ENCODE data around the gene PDPN.

PDPN gene

GRCh38 chr1:13617773-13618172 is 34.1 kb downstream of the PDPN start:
- H3K27me3 ChIP-seq (ENCODE audit: insufficient read depth, low read length): no peaks in the 10 kb centered on the region
- peaks cover 45% of the 10 kb centered on the region for H3K36me3 ChIP-seq (ENCODE audit: insufficient read depth, low read length)
- H3K4me3 ChIP-seq (ENCODE audit: low read length): no peak overlapping the region
- H3K4me1 ChIP-seq (ENCODE audit: insufficient read depth, low read length): peaks cover 6% of the 10 kb centered on the region; the same call in 1 of the 2 replicates
- no peak overlapping the region for H3K27ac ChIP-seq (ENCODE audit: low read depth, low read length)
- no peak overlapping the region for H3K9ac ChIP-seq (ENCODE audit: low read depth, low read length)
- H3K9me3 ChIP-seq (ENCODE audit: insufficient read depth, low read depth, low read length): no peaks in the 10 kb centered on the region
- WGBS: 100% methylated on average over 1 of the region's 1 CpG

GRCh38 chr1:13618483-13618882 is 34.9 kb downstream of the PDPN start:
- no peaks in the 10 kb centered on the region for H3K27me3 ChIP-seq (ENCODE audit: insufficient read depth, low read length)
- peaks cover 6% of the 10 kb centered on the region; the same call in 1 of the 2 replicates for H3K4me1 ChIP-seq (ENCODE audit: insufficient read depth, low read length)
- H3K9ac ChIP-seq (ENCODE audit: low read depth, low read length): no peak overlapping the region
- peaks cover 38% of the 10 kb centered on the region for H3K36me3 ChIP-seq (ENCODE audit: insufficient read depth, low read length)
- no peak overlapping the region for H3K27ac ChIP-seq (ENCODE audit: low read depth, low read length)
- no peaks in the 10 kb centered on the region for H3K9me3 ChIP-seq (ENCODE audit: insufficient read depth, low read depth, low read length)
- H3K4me3 ChIP-seq (ENCODE audit: low read length): no peak overlapping the region
- 97% methylated on average over 11 of the region's 11 CpGs for WGBS

DNA sequence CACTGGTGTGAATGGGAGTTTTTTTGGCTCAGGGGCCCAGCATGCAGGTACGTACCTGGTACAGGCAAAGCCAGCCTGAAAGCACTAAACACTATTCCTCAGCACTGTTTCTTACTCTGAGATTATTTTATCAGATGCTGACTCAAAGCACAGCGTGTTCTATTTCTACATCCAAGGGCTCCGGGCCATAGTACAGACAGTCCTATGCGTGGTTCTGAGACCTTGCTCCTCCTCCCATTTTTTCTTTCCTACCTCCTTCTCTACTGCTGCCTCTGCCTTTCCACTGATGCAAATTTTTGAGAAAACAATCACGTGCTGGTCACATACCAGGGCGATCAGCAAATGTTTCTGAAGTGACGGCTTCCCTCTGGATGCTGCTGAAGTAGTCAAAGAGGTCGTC is 36.3 kb downstream of the PDPN start:
- H3K4me1 ChIP-seq (ENCODE audit: insufficient read depth, low read length): peaks cover 6% of the 10 kb centered on the region; the same call in 1 of the 2 replicates
- no peak overlapping the region for H3K27ac ChIP-seq (ENCODE audit: low read depth, low read length)
- no peaks in the 10 kb centered on the region for H3K27me3 ChIP-seq (ENCODE audit: insufficient read depth, low read length)
- no peak overlapping the region for H3K9ac ChIP-seq (ENCODE audit: low read depth, low read length)
- WGBS: 80% methylated on average over 8 of the region's 8 CpGs
- no peak overlapping the region for H3K4me3 ChIP-seq (ENCODE audit: low read length)
- H3K36me3 ChIP-seq (ENCODE audit: insufficient read depth, low read length): peaks cover 24% of the 10 kb centered on the region
- no peaks in the 10 kb centered on the region for H3K9me3 ChIP-seq (ENCODE audit: insufficient read depth, low read depth, low read length)

- H3K27me3 ChIP-seq (ENCODE audit: insufficient read depth, low read length): no peaks in the 10 kb centered on the region
- peaks cover 15% of the 10 kb centered on the region for H3K36me3 ChIP-seq (ENCODE audit: insufficient read depth, low read length)
- no peak overlapping the region for H3K4me3 ChIP-seq (ENCODE audit: low read length)
- H3K27ac ChIP-seq (ENCODE audit: low read depth, low read length): no peak overlapping the region
- H3K9ac ChIP-seq (ENCODE audit: low read depth, low read length): no peak overlapping the region
- peaks cover 6% of the 10 kb centered on the region; the same call in 1 of the 2 replicates for H3K4me1 ChIP-seq (ENCODE audit: insufficient read depth, low read length)
- H3K9me3 ChIP-seq (ENCODE audit: insufficient read depth, low read depth, low read length): no peaks in the 10 kb centered on the region
- WGBS: 93% methylated on average over 5 of the region's 5 CpGs
Observed at GRCh38 chr1:13620825-13621224, 37.2 kb downstream of the PDPN start.

DNA sequence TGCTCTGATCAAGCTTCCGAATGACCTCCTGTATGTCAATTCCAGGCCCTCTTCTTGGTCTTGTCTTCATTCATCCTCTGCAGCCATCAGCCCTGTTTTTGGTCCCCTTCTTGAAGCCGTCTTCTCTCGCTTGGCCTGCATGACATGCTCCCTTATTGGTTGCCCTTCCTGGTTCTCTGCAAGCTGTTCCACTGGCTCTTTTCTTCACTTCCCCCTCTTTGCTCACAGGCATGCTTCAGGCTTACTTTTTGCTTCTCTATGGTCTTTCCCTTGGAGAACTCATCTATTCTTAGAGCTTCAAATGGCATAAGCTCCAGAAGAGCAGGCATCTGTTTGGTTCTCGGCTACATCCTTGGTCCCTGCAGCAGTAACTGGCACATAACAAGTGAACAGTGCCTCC is 38.8 kb downstream of the PDPN start:
- Histone ChIP-seq H3K27me3 (ENCODE audit: insufficient read depth, low read length) (no peaks in the 10 kb centered on the region), H3K4me3 (ENCODE audit: low read length) (no peak overlapping the region), H3K36me3 (ENCODE audit: insufficient read depth, low read length) (0 out of 2 replicates have a peak, but pooled peaks cover 4% of the 10 kb centered on the region), H3K27ac (ENCODE audit: low read depth, low read length) (no peak overlapping the region), H3K9ac (ENCODE audit: low read depth, low read length) (no peak overlapping the region), H3K9me3 (ENCODE audit: insufficient read depth, low read depth, low read length) (no peaks in the 10 kb centered on the region), H3K4me1 (ENCODE audit: insufficient read depth, low read length) (peaks cover 6% of the 10 kb centered on the region; the same call in 1 of the 2 replicates)
- WGBS: 95% methylated on average over 4 of the region's 4 CpGs

GRCh38 chr1:13623021-13623637 is 39.5 kb downstream of the PDPN start:
- H3K4me1 ChIP-seq (ENCODE audit: insufficient read depth, low read length): peaks cover 6% of the 10 kb centered on the region; the same call in 1 of the 2 replicates
- H3K9me3 ChIP-seq (ENCODE audit: insufficient read depth, low read depth, low read length): no peaks in the 10 kb centered on the region
- H3K36me3 ChIP-seq (ENCODE audit: insufficient read depth, low read length): no peaks in the 10 kb centered on the region
- H3K27ac ChIP-seq (ENCODE audit: low read depth, low read length): no peak overlapping the region
- no peak overlapping the region for H3K4me3 ChIP-seq (ENCODE audit: low read length)
- H3K9ac ChIP-seq (ENCODE audit: low read depth, low read length): no peak overlapping the region
- H3K27me3 ChIP-seq (ENCODE audit: insufficient read depth, low read length): no peaks in the 10 kb centered on the region
- 93% methylated on average over 9 of the region's 9 CpGs for WGBS

DNA sequence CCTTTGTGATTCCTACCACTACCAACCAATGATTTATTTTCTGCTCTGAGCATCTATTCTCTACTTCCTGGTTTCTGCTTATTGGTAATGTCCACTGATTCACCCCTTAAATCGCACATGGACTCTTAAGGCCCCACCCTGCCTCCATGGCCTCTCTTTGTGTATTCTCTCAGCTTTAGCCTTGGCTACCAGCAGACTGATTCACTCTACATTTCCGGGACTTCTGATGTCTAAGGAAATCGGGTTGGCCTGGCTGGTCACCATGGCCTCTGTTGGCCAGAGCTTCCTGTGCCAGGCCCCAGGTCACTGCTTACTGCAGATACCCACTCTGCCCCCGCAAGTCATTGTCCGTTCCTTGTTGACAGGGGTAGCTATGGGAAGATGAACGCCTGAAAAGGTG is 40.9 kb downstream of the PDPN start:
- WGBS: 95% methylated on average over 3 of the region's 6 CpGs

DNA sequence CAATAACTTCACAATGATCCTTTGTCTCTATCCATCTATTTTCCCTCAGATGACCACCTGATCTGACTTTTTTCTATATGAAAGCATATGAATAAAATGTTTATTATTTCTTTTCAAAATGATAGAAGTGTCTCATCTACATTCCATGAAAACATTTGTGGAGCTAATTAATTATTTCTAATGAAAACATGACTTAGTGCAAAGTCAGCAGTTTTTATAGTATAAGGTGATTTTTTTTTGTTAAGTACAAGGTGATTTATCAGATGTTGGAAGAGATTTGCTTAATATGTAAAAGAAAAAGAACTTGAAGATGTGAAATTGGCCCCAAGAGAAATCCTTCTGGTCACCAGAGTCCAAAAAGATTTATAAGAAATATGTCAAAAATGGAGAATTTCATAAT is 43.5 kb downstream of the PDPN start:
- H3K27ac ChIP-seq (ENCODE audit: low read depth, low read length): no peak overlapping the region
- H3K4me3 ChIP-seq (ENCODE audit: low read length): no peak overlapping the region
- 0 out of 2 replicates have a peak, but pooled peaks cover 2% of the 10 kb centered on the region for H3K36me3 ChIP-seq (ENCODE audit: insufficient read depth, low read length)
- no peaks in the 10 kb centered on the region; the same call in 1 of the 2 replicates for H3K9me3 ChIP-seq (ENCODE audit: insufficient read depth, low read depth, low read length)
- H3K27me3 ChIP-seq (ENCODE audit: insufficient read depth, low read length): no peaks in the 10 kb centered on the region
- H3K4me1 ChIP-seq (ENCODE audit: insufficient read depth, low read length): no peaks in the 10 kb centered on the region
- no peak overlapping the region for H3K9ac ChIP-seq (ENCODE audit: low read depth, low read length)

More for the DNA sequence above, 40.9 kb downstream of the PDPN start:
- Histone ChIP-seq H3K36me3 (ENCODE audit: insufficient read depth, low read length) (0 out of 2 replicates have a peak, but pooled peaks cover 2% of the 10 kb centered on the region), H3K4me3 (ENCODE audit: low read length) (no peak overlapping the region), H3K27ac (ENCODE audit: low read depth, low read length) (no peak overlapping the region), H3K27me3 (ENCODE audit: insufficient read depth, low read length) (no peaks in the 10 kb centered on the region), H3K9ac (ENCODE audit: low read depth, low read length) (no peak overlapping the region), H3K4me1 (ENCODE audit: insufficient read depth, low read length) (no peaks in the 10 kb centered on the region), H3K9me3 (ENCODE audit: insufficient read depth, low read depth, low read length) (no peaks in the 10 kb centered on the region)

DNA sequence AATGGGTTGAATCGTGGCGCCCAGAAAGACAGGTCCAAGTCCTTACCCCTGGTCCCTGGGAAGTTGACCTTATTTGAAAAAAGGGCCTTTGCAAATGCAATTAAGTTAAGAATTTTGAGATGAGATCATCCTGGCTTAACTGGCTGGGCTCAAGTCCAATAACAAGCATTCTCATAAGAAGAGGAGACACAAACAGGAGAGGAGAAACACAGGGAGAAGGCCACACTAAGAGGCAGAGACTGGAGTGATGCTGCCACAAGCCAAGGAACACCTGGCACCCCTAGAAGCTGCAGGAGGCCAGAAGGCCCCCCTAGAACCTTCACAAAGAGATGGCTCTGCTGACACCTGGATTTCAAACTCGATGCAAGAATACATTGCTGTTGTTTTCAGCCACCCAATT is 44.6 kb downstream of the PDPN start:
- H3K27me3 ChIP-seq (ENCODE audit: insufficient read depth, low read length): no peaks in the 10 kb centered on the region
- no peak overlapping the region for H3K4me3 ChIP-seq (ENCODE audit: low read length)
- no peaks in the 10 kb centered on the region for H3K4me1 ChIP-seq (ENCODE audit: insufficient read depth, low read length)
- 0 out of 2 replicates have a peak, but pooled peaks cover 2% of the 10 kb centered on the region for H3K36me3 ChIP-seq (ENCODE audit: insufficient read depth, low read length)
- no peak overlapping the region for H3K27ac ChIP-seq (ENCODE audit: low read depth, low read length)
- H3K9me3 ChIP-seq (ENCODE audit: insufficient read depth, low read depth, low read length): peaks cover 3% of the 10 kb centered on the region; the same call in 1 of the 2 replicates
- H3K9ac ChIP-seq (ENCODE audit: low read depth, low read length): no peak overlapping the region
- WGBS: 90% methylated on average over 3 of the region's 3 CpGs

GRCh38 chr1:13628711-13629110 is 45.1 kb downstream of the PDPN start:
- WGBS: 92% methylated on average over 5 of the region's 5 CpGs
- Histone ChIP-seq H3K36me3 (ENCODE audit: insufficient read depth, low read length) (0 out of 2 replicates have a peak, but pooled peaks cover 2% of the 10 kb centered on the region), H3K27me3 (ENCODE audit: insufficient read depth, low read length) (no peaks in the 10 kb centered on the region), H3K9me3 (ENCODE audit: insufficient read depth, low read depth, low read length) (peaks cover 6% of the 10 kb centered on the region; the same call in 1 of the 2 replicates), H3K27ac (ENCODE audit: low read depth, low read length) (no peak overlapping the region), H3K9ac (ENCODE audit: low read depth, low read length) (no peak overlapping the region), H3K4me1 (ENCODE audit: insufficient read depth, low read length) (no peaks in the 10 kb centered on the region), H3K4me3 (ENCODE audit: low read length) (no peak overlapping the region)

GRCh38 chr1:13642306-13643004 is 58.8 kb downstream of the PDPN start:
- H3K36me3 ChIP-seq (ENCODE audit: insufficient read depth, low read length): no peaks in the 10 kb centered on the region
- no peaks in the 10 kb centered on the region for H3K4me1 ChIP-seq (ENCODE audit: insufficient read depth, low read length)
- H3K9ac ChIP-seq (ENCODE audit: low read depth, low read length): no peak overlapping the region
- WGBS: 94% methylated on average over 2 of the region's 3 CpGs
- H3K4me3 ChIP-seq (ENCODE audit: low read length): no peak overlapping the region
- H3K27ac ChIP-seq (ENCODE audit: low read depth, low read length): no peak overlapping the region
- no peaks in the 10 kb centered on the region for H3K27me3 ChIP-seq (ENCODE audit: insufficient read depth, low read length)
- no peaks in the 10 kb centered on the region for H3K9me3 ChIP-seq (ENCODE audit: insufficient read depth, low read depth, low read length)
